DMS114 treated with DMSO at 0.1 percent for 48 hours (cell line): Measurements from ENCODE around the gene EXTL1.

Experiments used
- DNase-seq: peaks from one replicate; lab custom pipeline; 2025; ENCODE audit not compliant: unreplicated experiment; lab: John Stamatoyannopoulos, UW

Gene EXTL1

DNA sequence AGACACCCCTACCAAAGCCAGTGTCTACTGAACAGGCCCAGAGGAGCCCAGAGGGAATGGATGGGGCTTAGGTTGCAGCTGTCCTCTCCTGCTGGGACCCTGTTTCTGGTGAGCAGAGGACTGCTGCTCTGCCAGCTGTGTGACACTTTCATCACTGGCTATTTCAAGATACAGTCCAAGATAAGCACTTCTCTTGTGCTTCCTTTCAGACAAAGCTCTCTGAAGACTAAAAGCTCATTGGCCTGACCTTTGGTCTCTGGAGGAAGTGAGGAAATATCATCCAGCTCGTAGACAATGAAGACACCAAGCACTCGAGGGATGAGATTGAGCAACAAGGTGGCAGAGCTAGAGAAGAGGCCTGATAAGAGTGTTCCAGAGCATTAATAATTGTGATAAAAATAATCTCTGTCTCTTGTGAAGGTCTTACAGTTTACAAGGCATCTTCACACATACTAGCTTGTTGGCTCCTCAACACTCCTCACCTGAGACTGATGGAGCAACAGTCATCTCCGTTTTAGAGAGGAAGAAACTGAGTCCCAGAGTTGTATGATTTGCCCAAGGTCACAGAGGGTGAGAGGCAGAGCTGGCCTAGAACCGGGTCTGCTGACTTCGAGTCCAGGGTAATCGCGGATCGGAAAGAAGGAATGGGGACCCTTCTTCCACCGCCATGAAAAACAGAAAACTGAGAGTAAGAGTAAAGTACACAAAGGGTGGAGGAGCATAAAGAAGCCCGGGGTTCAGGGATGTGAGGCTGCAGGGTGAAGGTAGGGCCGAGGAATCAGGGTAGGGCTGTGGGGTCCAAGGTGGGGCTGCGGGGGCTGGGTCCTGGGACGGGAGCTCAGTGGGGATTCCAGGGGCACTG lies 24.4 kb upstream of the EXTL1 start:
- DNase-seq = no peak

DNA sequence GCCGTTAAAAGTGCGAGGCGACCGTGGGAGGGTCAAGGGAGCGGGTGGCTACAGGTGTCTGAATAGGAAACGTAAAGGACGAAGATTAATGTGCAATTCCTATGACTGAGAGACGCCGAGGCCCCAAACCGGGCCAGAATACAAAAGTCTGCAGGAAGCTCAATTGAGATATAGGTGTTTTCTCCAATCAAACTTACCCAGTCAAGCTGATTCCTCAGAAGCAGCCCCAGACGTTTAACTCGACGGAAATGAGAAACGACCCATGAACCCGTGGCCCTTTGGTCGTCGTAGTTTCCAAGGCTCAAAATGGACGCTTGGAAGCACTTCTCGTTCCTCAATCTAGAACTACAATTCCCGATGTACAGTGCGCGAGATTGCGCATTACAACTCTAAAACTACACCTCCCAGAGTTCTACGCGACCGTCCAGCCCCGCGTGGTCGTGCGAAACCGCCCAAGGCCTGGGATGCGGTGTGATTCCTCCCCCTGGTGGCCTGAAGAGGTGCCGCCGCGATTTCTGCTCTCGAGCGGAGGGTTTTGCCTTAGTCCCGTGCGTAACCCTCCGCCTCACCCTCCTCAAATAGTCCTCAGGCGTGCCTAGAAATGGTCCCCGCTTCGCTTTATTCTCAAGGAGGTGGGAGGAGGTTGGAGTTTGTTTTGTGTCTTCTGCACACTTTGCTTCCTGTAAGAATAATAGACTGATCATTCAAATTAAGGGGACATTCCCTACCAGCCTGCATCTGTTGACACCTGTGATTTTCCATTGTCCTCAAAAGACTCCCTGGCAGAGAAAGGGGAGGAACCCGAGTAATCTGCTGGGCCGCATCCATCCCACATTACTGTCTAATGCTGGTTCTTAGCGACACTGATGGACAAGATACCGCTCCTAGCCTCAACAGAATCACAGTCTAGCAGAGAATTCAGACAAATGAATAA lies 23.5 kb upstream of the EXTL1 start, which contains the start of gene PAFAH2:
TSS of gene PAFAH2 (minus strand) at position 236 of the 934 bp plus-strand sequence. CDS start 7,247 bp downstream, outside the sequence.
- DNase-seq = peak; percentile 98

DNA sequence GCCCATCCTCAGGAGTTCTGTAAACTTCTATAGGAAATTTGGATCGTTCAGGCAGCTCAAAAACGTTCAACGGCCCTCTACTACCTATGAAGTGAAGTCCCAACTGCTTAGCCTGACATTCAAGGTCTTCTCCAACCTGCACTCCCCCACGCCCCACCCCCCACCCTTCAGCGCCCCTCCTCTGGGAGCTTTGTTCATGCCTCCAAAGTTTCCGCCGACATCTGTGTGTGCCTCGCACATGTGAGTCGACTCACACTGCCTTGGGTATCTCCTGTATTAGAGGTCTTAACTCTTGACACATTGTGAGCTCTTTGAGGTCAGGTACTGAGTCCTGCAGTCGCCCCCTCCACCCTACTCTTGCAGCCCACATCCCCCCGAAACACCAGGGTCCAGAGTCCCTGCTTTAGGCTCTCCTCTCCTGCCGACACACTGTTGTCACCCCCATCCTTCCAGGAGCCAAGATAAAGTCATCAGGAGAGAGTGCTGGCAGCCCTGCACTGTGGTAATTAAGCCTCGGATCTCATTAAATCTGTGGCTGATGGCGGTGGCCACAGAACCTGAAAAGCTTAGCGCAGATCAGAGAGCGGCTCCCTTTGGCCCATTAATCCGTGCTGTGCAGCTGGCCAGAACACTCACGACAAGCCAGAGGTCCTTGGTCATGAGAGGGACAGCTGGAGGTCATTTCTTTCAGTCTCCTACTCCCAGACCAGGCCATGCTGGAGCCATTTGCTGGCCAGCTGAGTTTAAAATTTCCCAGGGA lies 22.4 kb upstream of the EXTL1 start:
- no peak for DNase-seq

DNA sequence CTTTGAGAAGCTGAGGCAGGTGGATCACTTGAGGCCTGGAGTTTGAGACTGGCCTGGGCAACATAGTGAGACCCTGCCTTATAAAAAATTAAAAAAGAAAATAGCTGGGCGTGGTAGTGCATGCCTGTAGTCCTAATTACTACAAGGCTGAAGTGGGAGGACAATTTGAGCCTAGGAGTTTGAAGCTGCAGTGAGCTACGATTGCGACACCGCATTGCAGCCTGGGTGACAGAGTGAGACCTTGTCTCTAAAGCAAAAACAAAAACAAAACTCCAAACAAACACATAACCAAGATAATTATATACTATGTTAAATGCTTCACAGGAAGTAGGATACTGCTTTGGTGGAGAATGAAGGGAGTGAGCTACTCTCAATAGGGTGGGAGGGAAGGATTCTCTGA lies 18.3 kb upstream of the EXTL1 start:
- no peak for DNase-seq

DNA sequence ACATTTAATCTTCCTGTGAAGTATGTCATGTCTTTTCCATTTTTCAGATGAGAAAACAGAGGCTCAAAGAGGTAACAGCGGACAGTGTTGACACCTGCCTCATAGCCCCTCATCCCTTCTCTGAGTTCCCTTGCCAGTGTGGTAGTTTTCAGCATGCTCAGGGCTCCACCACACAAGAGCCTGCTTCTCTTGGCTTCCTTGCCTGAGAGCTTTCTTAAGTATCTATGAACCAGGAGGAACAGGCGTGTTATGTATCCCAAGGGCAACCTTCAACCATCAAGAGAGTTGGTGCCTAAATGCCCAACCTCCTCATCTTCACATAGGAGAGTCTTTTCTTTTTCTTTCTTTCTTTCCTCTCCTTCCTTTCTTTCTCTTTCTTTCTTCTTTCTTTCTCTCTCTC lies 17.8 kb upstream of the EXTL1 start:
- no peak for DNase-seq

DNA sequence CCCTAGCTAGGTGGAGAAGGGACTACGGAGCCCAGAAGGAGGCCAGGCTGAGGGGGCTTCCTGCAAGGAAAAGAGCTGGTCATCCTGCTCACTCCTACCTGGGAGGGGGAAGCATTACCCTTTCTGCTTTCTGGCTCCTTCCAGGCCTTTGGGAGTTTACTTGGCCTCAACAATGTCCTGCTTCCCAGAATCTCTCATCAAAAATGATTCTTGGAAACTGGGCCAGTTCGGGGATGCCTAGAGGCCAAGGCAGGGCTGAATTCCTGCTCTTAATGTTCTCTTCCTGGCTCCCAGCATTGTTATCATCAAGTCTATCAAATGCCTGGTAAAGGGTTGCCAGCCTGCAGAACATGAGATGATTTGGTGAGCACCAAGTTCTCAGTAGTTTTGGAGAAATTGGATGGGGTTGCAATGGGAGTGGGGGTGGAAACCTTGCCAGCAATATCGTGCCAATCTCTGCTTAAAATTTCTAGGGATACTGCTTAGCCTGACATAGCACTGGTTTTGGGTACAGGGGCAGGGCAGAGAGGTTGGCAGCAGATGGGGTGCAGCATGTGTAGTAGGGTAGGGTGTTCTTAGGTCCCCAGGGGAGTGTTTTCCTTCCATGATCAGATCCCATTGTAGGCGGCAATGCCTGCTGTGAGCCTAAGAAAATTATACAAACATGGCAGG lies 16.0 kb upstream of the EXTL1 start:
- no peak for DNase-seq

DNA sequence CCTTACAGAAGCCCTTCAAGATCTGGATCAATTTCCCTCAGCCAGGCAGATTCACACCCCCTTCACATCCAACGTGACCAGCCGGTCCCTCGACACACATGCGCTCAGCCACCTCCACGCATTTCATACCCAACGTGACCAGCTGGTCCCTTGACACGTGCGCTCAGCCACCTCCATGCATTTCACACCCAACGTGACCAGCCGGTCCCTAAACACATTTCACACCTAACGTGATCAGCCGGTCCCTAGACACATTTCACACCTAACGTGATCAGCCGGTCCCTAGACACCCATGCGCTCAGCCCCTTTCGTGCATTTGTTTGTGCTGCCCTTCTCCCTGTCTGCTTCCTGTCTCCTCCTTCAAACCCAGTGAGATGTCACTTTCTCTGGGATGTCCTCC lies 14.9 kb upstream of the EXTL1 start:
- no peak for DNase-seq

DNA sequence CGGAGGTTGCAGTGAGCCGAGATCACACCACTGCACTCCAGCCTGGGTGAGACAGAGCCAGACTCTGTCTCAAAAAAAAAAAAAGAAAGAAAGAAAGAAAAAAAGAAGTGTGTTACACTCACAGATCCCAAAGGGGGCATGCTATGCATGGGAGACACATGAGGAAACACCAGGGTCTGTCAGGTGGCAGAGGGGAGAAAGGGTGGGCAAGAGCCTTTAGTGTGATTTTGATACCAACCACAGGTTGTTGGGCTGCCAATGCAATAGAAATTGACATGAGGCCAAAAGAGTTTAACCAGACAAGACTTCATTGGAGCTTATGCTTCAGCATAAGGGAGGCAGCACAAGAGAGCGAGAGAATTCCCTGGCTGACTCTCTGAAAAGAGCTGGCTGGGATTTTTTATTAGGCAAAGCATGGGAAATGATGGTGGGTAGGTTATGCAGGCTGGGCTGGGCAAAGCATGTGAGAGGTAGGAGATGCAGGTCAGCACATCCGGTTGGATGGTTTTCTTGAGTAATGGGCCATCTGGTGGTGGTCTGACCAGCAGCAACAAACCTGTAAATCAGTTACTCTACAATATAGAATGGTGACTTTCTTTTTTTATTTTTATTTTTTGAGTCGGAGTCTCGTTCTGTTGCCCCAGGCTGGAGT lies 11.7 kb upstream of the EXTL1 start:
- DNase-seq = no peak

DNA sequence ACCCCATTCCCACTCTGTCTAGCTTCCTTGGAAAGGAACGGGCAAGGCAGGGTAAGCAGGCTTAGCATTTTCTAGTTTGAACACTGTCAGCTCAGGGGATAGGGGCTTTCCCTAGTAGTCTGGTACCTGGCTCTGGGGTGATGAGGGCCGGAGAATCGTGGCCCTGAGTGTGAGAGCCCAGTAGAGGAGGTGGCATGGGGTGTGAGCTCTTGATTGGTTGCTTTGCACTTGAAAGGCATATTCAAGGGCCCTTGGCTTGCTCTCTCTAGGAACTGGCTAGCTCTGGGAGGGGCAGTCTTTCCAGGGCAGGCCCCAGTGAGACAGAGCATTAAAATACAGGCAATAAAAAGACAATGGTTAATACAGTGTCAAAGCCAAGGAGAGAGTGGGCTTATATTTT lies 10.8 kb upstream of the EXTL1 start:
- no peak for DNase-seq

DNA sequence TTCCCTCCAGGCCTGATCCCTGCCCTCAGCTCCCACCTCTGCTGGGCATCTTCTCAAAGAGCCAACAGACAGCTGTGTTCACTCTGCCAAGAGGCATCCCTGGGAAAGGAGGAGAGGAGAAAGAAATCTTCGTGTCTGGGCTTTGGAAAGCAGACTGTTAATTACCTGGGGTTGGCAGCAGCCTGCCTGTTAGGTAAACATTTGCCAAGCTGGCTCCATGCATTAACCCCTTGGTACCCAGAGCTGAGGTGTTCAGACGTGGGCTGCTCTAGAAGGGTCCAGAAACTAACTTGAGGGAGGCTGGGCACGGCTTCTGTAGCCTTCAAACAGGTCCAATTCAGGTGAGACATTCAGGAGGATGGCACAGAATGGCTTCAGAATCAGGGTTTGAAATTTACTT lies 8.7 kb upstream of the EXTL1 start:
- no peak for DNase-seq

DNA sequence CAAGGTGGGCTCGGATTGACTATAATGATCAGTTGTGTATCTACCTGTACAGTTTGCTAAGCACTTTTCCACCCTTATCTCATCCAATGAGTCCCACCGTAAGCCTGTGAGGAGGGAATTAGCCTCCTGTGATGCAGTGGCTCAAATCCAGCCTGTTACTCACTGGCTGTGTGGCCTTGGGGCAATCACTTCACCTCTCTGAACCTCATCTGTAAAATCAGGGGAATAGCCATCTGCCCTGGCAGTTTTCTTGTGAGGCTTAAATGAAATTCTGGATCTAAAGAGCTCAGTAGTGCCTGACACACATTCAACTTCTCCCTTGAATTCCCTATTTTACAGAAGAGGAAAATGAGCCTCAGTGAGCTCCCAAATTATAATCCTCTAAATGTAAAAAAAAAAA lies 7.4 kb upstream of the EXTL1 start:
- no peak for DNase-seq

DNA sequence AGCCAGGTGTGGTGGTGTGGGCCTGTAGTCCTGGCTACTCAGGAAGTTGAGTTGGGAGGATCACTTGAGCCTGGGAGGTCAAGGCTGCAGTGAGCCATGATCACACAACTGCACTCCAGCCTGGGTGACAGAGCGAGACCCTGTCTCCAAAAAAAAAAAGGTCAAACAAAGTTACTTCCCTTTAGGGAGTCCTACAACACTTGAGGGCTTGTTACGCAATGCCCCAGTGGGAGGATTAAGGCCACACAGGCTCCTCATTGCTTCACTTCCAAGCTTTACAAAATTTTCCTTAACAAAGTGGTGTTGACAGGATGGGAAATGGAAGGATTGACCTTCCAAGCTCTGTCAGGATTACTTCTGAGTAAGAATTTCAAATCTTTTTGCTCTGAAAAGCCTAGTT lies 6.2 kb upstream of the EXTL1 start:
- no peak for DNase-seq

DNA sequence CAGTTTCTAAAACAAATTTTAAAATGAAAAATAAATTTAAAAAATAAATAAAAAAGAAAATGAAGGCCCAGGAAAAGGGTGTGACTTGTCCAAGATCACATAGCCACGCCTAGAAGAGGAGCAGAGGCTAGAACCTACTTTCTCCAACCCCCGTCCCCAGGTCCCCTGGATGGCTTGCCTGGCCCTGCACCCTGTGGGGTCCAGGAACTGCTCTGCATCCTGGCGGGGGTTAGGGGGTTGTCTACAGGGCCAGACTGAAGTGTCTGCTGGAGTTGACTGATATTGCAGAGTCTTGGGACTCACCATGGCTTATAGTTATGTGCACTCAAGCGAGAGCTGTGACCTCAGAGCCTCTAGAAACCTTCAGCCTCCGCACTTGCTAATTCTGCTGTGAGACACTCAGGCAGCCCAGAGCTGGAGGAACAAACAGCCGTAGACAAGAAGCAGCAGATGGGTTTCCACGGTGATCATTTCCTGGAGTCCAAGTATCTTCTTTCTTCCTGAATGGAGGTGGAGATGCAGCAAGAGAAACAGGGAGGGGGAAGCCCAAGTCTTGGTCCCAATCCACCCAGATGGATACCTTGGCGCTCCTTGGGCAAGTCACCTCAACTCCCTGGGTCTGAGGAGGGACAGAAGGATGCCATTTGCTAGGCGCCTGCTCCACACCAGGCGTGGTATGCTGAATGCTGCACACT lies 5.2 kb upstream of the EXTL1 start:
- no peak for DNase-seq

DNA sequence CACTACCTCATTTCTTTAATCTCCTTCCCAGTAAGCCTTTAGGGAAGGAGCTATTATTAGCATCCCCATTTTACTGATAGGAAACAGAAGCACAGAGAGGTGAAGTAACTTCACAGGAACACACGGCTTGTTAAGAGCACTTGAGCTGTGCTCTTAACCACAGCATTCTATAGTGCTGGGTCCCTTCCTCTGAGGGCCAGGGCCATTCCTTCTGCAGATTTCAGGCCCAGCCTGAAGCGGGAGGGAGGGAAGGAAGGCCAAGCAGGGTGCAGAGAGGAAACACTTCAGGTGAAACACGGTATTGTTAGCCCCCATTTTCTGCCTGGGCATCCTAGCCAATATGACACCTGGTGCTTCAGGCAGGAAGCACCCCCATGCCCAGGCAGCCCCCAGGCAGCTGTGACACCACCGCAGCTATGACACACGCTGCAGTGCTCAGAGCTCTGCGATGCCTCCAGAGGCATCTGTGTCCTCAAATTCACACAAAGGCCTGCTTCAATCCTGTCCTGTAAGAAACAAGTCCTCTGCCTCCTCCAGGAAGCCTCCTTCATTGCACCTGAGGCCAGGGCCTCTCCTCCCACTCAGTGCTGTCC lies 4.5 kb upstream of the EXTL1 start:
- DNase-seq = no peak

DNA sequence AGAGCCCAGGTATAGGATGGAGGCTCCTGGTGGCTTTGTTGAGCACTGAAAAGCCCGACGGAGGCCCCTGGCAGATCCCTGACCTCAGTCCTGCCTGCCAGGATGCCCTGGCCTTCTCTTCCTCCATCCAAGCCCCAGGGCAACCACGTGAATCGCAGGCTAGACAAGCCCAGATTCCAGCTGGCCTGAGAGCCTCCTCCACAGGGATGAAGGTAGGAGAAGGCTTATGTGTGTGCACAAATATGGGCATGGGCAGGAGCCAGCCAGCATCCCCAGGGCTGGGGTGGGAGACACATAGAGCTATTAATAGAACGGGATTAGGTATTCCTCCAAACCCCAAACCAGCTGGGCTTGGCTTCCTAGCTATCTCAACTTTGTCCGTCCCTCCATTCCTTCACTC lies 4.0 kb upstream of the EXTL1 start:
- DNase-seq = no peak

DNA sequence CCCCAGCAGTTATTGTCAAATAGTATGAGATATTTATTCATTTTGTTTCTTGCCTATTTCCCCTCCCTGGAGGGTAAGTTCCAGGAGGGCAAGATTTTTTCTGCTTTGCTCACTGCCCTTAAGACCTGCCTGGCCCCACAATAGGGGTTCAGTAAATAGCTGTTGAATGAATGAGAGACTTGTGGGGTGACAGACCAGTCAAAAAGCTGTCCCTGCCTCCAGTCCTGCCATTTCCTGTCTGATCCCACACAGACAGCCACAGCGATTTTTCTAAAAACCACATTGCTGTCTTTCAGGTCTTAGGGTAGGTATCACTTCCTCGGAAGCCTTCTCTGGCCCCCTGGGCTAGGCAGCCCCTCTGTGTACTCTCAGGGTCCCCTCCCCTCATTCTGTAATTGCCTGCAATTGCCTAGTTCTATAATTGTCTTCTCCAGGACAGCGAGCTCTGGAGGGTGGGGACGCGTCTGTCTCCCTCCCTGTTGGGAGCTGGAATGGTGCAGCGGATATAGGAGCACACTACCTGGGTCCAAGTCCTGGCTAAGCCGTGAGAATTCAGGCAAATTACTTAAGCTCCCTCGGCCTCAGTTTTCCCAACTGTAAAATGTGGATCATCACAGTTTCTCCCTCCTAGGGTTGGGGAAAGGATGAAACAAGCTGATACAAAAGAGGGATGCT lies 1.8 kb upstream of the EXTL1 start:
- DNase-seq = no peak

DNA sequence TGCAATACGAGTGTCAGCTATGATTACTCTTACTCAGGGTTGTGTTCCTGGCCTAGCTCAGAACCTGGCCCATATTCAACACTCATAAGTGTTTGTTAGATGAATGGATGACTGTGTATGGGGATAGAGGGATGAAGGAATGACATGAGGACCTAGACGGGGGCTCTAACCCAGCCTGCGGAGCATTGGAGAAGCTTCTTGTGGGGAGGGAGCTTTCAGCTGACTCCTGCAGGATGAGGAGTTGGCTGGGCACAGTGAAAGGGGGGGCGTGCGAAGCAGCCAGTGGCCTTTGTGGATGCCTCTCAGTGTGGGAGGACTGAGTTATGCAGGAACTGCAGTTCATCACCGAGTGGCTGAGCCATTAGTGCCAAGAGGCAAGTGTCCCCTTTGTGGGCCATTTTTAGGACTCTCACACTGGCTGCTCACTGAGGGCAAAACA lies 1.2 kb upstream of the EXTL1 start:
- no peak for DNase-seq

DNA sequence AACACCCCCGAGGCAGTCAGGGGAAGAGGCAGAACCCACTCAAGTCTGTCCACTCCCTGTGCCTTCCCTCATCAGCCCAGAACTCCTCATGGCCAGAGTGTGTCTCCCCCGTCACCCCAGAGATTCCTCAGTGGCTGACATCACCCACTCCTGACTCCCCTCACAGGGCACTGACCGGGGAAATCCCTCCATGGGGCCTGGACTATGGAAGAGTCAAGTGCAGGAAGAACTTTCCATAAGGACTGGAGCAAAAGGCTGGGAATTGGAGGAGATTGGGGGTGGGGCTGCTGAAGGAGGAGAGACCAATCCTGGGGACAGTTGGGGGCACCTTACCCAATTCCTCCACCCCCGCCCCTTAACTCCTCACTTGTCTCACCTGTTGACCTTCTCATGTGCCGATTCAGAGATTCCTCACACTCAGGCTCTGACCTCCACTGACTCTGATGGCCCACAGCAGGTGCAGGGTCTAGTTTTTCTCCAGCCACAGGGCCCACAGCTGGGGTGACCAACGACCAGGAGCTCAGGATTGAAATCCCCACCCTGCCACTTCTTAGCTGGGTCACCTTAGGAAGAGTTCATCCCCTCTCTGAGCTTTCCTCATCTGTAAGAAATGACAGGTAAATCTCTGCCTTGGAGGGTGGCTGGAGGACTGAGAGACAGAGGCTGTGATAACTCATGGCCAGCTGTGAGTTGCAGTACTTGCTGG lies 481 bp upstream of the EXTL1 start:
- DNase-seq = no peak
